Measurements from ENCODE around the gene GPR158. TPM values are rescaled to one million over a fixed set of nuclear protein-coding genes. Genes with fewer than 3 reads are reported as not detected.

Gene GPR158
- total and polyA plus RNA-seq, 4 donors: 0.02 to 0.97 TPM; not detected in 2

DNA sequence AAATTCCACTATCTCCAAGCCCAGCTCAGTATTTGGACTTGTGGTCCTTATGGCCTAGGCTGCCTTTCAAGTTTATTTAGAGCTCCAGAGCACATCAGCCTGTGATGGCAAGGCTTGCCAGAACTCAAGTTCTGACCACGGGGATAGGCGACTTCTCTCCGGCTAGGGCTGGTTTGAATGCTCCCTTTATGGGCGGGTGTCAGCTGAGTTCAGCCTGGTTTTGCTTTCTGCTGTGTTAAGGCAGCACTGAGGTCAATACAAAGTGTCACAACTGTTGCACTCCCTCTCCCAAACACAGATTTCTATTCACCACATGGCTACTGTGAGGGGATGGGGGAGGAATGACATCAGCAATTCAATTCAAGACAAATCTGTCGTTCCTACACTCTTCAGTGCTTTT, 441.1 kb downstream of the GPR158 start:
- peaks cover 0 to 6% (median 0%) of the 10 kb centered on the region in 4 donors for H3K9me3 ChIP-seq (ENCODE audit: control insufficient read depth in 4 of 4, insufficient read depth in 3 of 4, low read length in 3 of 4)
- H3K27ac ChIP-seq (ENCODE audit: low read depth in 1 of 2, low read length in 1 of 2): no peak overlapping the region
- H3K9ac ChIP-seq (ENCODE audit: insufficient read depth in 1 of 2, low read length in 2 of 2): no peak overlapping the region
- 88 to 92% methylated on average over 5 of the region's 5 CpGs for WGBS, 2 donors
- no peaks in the 10 kb centered on the region for H3K4me1 ChIP-seq (ENCODE audit: control insufficient read depth in 5 of 5, insufficient read depth in 5 of 5, low read length in 5 of 5)
- H3K4me3 ChIP-seq: no peak overlapping the region
- ATAC-seq (ENCODE audit: insufficient read depth, low FRiP score): no peak
- DNase-seq: no peak
- TF ChIP-seq, protein P1, sequence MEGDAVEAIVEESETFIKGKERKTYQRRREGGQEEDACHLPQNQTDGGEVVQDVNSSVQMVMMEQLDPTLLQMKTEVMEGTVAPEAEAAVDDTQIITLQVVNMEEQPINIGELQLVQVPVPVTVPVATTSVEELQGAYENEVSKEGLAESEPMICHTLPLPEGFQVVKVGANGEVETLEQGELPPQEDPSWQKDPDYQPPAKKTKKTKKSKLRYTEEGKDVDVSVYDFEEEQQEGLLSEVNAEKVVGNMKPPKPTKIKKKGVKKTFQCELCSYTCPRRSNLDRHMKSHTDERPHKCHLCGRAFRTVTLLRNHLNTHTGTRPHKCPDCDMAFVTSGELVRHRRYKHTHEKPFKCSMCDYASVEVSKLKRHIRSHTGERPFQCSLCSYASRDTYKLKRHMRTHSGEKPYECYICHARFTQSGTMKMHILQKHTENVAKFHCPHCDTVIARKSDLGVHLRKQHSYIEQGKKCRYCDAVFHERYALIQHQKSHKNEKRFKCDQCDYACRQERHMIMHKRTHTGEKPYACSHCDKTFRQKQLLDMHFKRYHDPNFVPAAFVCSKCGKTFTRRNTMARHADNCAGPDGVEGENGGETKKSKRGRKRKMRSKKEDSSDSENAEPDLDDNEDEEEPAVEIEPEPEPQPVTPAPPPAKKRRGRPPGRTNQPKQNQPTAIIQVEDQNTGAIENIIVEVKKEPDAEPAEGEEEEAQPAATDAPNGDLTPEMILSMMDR (IDR thresholded peaks at IDR 0.05; ENCODE audit: control extremely low read depth, extremely low read depth): no peak
- no peaks in the 10 kb centered on the region for H3K27me3 ChIP-seq (ENCODE audit: control insufficient read depth in 3 of 3, insufficient read depth in 3 of 3, low read length in 2 of 3)
- no peaks in the 10 kb centered on the region for H3K36me3 ChIP-seq (ENCODE audit: control insufficient read depth in 4 of 4, insufficient read depth in 4 of 4, low read length in 4 of 4)

DNA sequence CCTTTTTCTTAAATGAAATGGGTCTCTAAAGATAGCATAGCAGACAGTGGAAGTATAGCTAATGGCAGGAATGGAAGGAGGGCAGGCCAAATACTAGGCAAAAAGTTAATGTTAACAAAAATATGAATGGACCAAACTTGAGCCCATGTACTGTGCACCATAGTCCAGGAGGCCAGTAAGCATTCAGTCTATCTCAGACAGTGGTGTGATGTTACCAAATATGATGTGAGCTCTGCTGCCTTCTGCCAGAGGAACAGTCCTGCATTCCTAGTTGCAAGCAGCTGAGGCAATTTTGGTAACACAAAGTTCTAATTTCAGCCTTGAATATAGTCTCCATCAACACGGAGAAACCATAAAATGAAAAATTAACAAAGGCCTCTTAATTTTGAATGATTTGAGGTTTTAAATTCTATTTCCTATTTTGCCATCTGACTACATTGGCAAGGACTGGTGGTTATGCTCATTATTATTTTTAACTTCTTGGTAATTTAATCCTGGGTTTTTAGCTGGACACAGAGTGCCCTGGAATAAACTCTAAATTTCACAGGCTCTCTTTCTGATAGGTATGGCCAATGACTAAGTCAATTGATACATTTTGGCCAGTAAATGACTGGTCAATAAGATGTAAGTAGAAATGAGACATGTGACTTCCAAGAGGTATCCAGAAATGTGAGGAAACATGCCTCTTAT, 442.2 kb downstream of the GPR158 start:
- TF ChIP-seq, protein P1 (IDR thresholded peaks at IDR 0.05; ENCODE audit: control extremely low read depth, extremely low read depth): no peak
- no peaks in the 10 kb centered on the region for H3K36me3 ChIP-seq (ENCODE audit: control insufficient read depth in 4 of 4, insufficient read depth in 4 of 4, low read length in 4 of 4)
- peaks cover 0 to 6% (median 0%) of the 10 kb centered on the region in 4 donors for H3K9me3 ChIP-seq (ENCODE audit: control insufficient read depth in 4 of 4, insufficient read depth in 3 of 4, low read length in 3 of 4)
- no peak for DNase-seq
- ATAC-seq (ENCODE audit: insufficient read depth, low FRiP score): no peak
- no peak overlapping the region for H3K27ac ChIP-seq (ENCODE audit: low read depth in 1 of 2, low read length in 1 of 2)
- no peak overlapping the region for H3K4me3 ChIP-seq
- H3K9ac ChIP-seq (ENCODE audit: insufficient read depth in 1 of 2, low read length in 2 of 2): no peak overlapping the region
- H3K27me3 ChIP-seq (ENCODE audit: control insufficient read depth in 3 of 3, insufficient read depth in 3 of 3, low read length in 2 of 3): no peaks in the 10 kb centered on the region
- 82 to 86% methylated on average over 1 of the region's 1 CpG for WGBS, 2 donors
- no peaks in the 10 kb centered on the region for H3K4me1 ChIP-seq (ENCODE audit: control insufficient read depth in 5 of 5, insufficient read depth in 5 of 5, low read length in 5 of 5)

DNA sequence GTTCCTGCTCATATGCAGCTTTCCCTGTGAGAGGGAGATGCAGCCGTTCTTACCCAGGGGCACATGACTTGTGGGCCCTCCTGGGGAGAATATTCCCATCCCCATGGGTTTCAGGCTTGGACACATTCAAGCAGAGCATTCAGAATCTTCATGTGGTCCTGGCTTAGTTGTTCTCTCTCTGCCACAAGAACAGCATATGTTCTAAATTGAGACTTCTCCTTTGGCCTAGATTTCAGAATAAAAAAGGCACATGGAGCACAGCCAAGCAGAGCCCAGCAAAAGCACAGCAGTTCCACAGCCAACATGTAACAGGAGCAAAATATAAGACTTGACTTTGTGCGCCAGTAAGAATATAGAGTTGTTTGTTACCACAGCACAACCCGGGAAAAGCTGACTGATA, 452.8 kb downstream of the GPR158 start:
- Histone ChIP-seq H3K4me3 (no peak overlapping the region), H3K27me3 (ENCODE audit: control insufficient read depth in 3 of 3, insufficient read depth in 3 of 3, low read length in 2 of 3) (no peaks in the 10 kb centered on the region), H3K9me3 (ENCODE audit: control insufficient read depth in 4 of 4, insufficient read depth in 3 of 4, low read length in 3 of 4) (no peaks in the 10 kb centered on the region), H3K4me1 (ENCODE audit: control insufficient read depth in 5 of 5, insufficient read depth in 5 of 5, low read length in 5 of 5) (no peaks in the 10 kb centered on the region), H3K9ac (ENCODE audit: insufficient read depth in 1 of 2, low read length in 2 of 2) (no peak overlapping the region), H3K36me3 (ENCODE audit: control insufficient read depth in 4 of 4, insufficient read depth in 4 of 4, low read length in 4 of 4) (no peaks in the 10 kb centered on the region), H3K27ac (ENCODE audit: low read depth in 1 of 2, low read length in 1 of 2) (no peak overlapping the region)
- 74 to 87% methylated on average over 3 of the region's 3 CpGs for WGBS, 2 donors
- DNase-seq: no peak
- ATAC-seq (ENCODE audit: insufficient read depth, low FRiP score): no peak
- TF ChIP-seq, protein P1 (IDR thresholded peaks at IDR 0.05; ENCODE audit: control extremely low read depth, extremely low read depth): no peak

DNA sequence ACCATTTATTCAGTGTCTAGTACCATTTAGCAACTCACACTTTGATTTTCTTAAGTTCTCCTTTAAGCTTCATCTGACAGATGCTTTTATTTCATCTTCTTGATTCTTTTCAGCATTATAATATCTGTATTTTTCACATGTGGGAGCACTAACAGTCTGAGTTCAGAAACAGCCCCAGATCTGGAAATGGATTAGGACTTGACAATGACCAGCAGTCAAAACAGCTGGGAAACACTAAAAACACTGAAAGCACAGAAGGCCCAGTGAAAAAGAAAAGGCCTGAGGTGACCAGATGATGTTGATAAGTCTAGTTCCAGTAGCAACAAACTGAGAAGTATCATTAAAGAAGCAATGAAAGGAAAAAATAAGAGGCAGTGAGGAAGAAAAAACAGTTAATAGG, 454.5 kb downstream of the GPR158 start:
- no peaks in the 10 kb centered on the region for H3K4me1 ChIP-seq (ENCODE audit: control insufficient read depth in 5 of 5, insufficient read depth in 5 of 5, low read length in 5 of 5)

More for the DNA sequence above, 454.5 kb downstream of the GPR158 start:
- Histone ChIP-seq H3K27me3 (ENCODE audit: control insufficient read depth in 3 of 3, insufficient read depth in 3 of 3, low read length in 2 of 3) (no peaks in the 10 kb centered on the region), H3K4me3 (no peak overlapping the region), H3K9me3 (ENCODE audit: control insufficient read depth in 4 of 4, insufficient read depth in 3 of 4, low read length in 3 of 4) (no peaks in the 10 kb centered on the region), H3K9ac (ENCODE audit: insufficient read depth in 1 of 2, low read length in 2 of 2) (no peak overlapping the region), H3K27ac (ENCODE audit: low read depth in 1 of 2, low read length in 1 of 2) (no peak overlapping the region), H3K36me3 (ENCODE audit: control insufficient read depth in 4 of 4, insufficient read depth in 4 of 4, low read length in 4 of 4) (no peaks in the 10 kb centered on the region)
- ATAC-seq (ENCODE audit: insufficient read depth, low FRiP score) (no peak), DNase-seq (no peak)
- TF ChIP-seq, protein P1 (IDR thresholded peaks at IDR 0.05; ENCODE audit: control extremely low read depth, extremely low read depth): no peak

Data from lung (tissue), 12 donors.